Kidney glomerular epithelial cell (primary cell): ENCODE measurements around the gene CRAT.

Source experiments
- DNase-seq: peaks from one replicate; lab custom pipeline; 2025; lab: John Stamatoyannopoulos, UW

The CRAT gene

GRCh38 chr9:129110740-129111527, at the start of gene CRAT, which contains the start of gene PTPA:
CRAT (minus strand) TSS chr9:129110793; CDS start chr9:129110509, 284 bp downstream.
PTPA (plus strand) TSS chr9:129111415; CDS start chr9:129111601, 186 bp downstream.
- peak; percentile 81 for DNase-seq

- DNase-seq = no peak
Observed at GRCh38 chr9:129156163-129156562, 45.6 kb upstream of the CRAT start.

- DNase-seq = no peak
Observed at GRCh38 chr9:129154866-129155477, 44.4 kb upstream of the CRAT start.

GRCh38 chr9:129151469-129151868, 40.9 kb upstream of the CRAT start:
- no peak for DNase-seq

- no peak for DNase-seq
Observed at GRCh38 chr9:129150672-129151211, 40.1 kb upstream of the CRAT start.

- no peak for DNase-seq
Observed at GRCh38 chr9:129150122-129150521, 39.5 kb upstream of the CRAT start.

GRCh38 chr9:129149442-129149841, 38.8 kb upstream of the CRAT start:
- DNase-seq = no peak

- no peak for DNase-seq
Observed at GRCh38 chr9:129148463-129149204, 38.0 kb upstream of the CRAT start.

GRCh38 chr9:129146441-129146941, 35.9 kb upstream of the CRAT start:
- peak; percentile 46 for DNase-seq

GRCh38 chr9:129145841-129146292, 35.3 kb upstream of the CRAT start:
- DNase-seq = peak; percentile 49

- DNase-seq = no peak
Observed at GRCh38 chr9:129145316-129145715, 34.7 kb upstream of the CRAT start.

- DNase-seq = peak; percentile 80
Observed at GRCh38 chr9:129143031-129143927, 32.7 kb upstream of the CRAT start.

- no peak for DNase-seq
Observed at GRCh38 chr9:129142138-129142935, 31.7 kb upstream of the CRAT start.

GRCh38 chr9:129141066-129142041, 30.8 kb upstream of the CRAT start:
- DNase-seq = peak; percentile 95

- peak; percentile 41 for DNase-seq
Observed at GRCh38 chr9:129140397-129141065, 29.9 kb upstream of the CRAT start.

GRCh38 chr9:129139993-129140396, 29.4 kb upstream of the CRAT start:
- peak; percentile 95 for DNase-seq

GRCh38 chr9:129139233-129139992, 28.8 kb upstream of the CRAT start:
- DNase-seq = peak; percentile 77
